H9 (cell line): ENCODE results near the gene TMEM229B. TPM values are rescaled to one million over a fixed set of nuclear protein-coding genes. Genes with fewer than 3 reads are reported as not detected.

ENCODE experiments used
- DNase-seq: peaks from one replicate; pipeline ENCODE4 v3.0.0-alpha.2; 2017
- H2AFZ ChIP-seq: one replicate; pipeline ENCODE4 v1.6.1; 2013; ENCODE audit warnings: mild to moderate bottlenecking, low read length, control low read depth, moderate library complexity
- H2AK5ac ChIP-seq: 2 replicates; pipeline ENCODE4 v1.6.1; 2013; ENCODE audit warnings: low read length, control low read depth, mixed read lengths; ENCODE audit not compliant: insufficient read length
- H2BK120ac ChIP-seq: one replicate; pipeline ENCODE4 v1.6.1; 2013; ENCODE audit warnings: low read depth, mild to moderate bottlenecking, low read length, control low read depth, inconsistent platforms; ENCODE audit not compliant: poor library complexity, severe bottlenecking
- H2BK12ac ChIP-seq: 2 replicates; pipeline ENCODE4 v1.6.1; 2013; ENCODE audit warnings: low read length, control low read depth, mixed read lengths, low read depth; ENCODE audit not compliant: insufficient read length
- H2BK15ac ChIP-seq: 2 replicates; pipeline ENCODE4 v1.6.1; 2013; ENCODE audit warnings: low read depth, low read length, control low read depth
- H2BK20ac ChIP-seq: one replicate; pipeline ENCODE4 v1.6.1; 2013; ENCODE audit warnings: low read depth, mild to moderate bottlenecking, low read length, control low read depth, inconsistent platforms; ENCODE audit not compliant: poor library complexity, severe bottlenecking
- H2BK5ac ChIP-seq: 2 replicates; pipeline ENCODE4 v1.6.1; 2013; ENCODE audit warnings: low read length, control low read depth, mixed read lengths; ENCODE audit not compliant: insufficient read length
- H3K14ac ChIP-seq: 2 replicates; pipeline ENCODE4 v1.6.1; 2013; ENCODE audit warnings: low read length, control low read depth; ENCODE audit not compliant: insufficient read depth
- H3K18ac ChIP-seq: 2 replicates; pipeline ENCODE4 v1.6.1; 2013; ENCODE audit warnings: low read depth, mild to moderate bottlenecking, mixed read lengths, low read length, control low read depth; ENCODE audit not compliant: insufficient read length
- H3K23ac ChIP-seq: 2 replicates; pipeline ENCODE4 v1.6.1; 2013; ENCODE audit warnings: low read length, control low read depth, mixed read lengths, low read depth; ENCODE audit not compliant: insufficient read length
- H3K23me2 ChIP-seq: 2 replicates; pipeline ENCODE4 v1.6.1; 2013; ENCODE audit warnings: low read depth, mild to moderate bottlenecking, mixed read lengths, low read length, control low read depth; ENCODE audit not compliant: insufficient read length, poor library complexity, severe bottlenecking
- H3K27ac ChIP-seq: 2 replicates; pipeline ENCODE4 v1.5.1; 2013; ENCODE audit warnings: low read length, control low read depth, mixed read lengths, low read depth; ENCODE audit not compliant: insufficient read length
- H3K27me3 ChIP-seq: 2 replicates; pipeline ENCODE4 v1.6.1; 2013; ENCODE audit warnings: low read length, control low read depth, inconsistent platforms; ENCODE audit not compliant: insufficient read depth
- H3K4ac ChIP-seq: 2 replicates; pipeline ENCODE4 v1.6.1; 2013; ENCODE audit warnings: low read depth, mild to moderate bottlenecking, control low read depth, inconsistent platforms, low read length, moderate library complexity
- H3K4me1 ChIP-seq: 2 replicates; pipeline ENCODE4 v1.6.1; 2013; ENCODE audit warnings: low read length, control low read depth, inconsistent platforms; ENCODE audit not compliant: insufficient read depth
- H3K4me2 ChIP-seq: 2 replicates; pipeline ENCODE4 v1.6.1; 2013; ENCODE audit warnings: low read length, control low read depth, mixed read lengths; ENCODE audit not compliant: insufficient read length, insufficient read depth
- H3K56ac ChIP-seq: 2 replicates; pipeline ENCODE4 v1.6.1; 2013; ENCODE audit warnings: low read depth, mild to moderate bottlenecking, mixed read lengths, low read length, control low read depth; ENCODE audit not compliant: insufficient read length
- H3K79me1 ChIP-seq: 2 replicates; pipeline ENCODE4 v1.6.1; 2013; ENCODE audit warnings: low read depth, mild to moderate bottlenecking, moderate library complexity, low read length, control low read depth, inconsistent platforms; ENCODE audit not compliant: insufficient read depth, poor library complexity, severe bottlenecking
- H3K79me2 ChIP-seq: 2 replicates; pipeline ENCODE4 v1.6.1; 2013; ENCODE audit warnings: low read length, control low read depth, inconsistent platforms; ENCODE audit not compliant: insufficient read depth
- H3K9ac ChIP-seq: 2 replicates; pipeline ENCODE4 v1.6.1; 2013; ENCODE audit warnings: low read length, control low read depth, mixed read lengths; ENCODE audit not compliant: insufficient read length; ENCODE audit errors: extremely low read depth
- H3K9me3 ChIP-seq: one replicate; pipeline ENCODE4 v1.6.1; 2013; ENCODE audit warnings: low read depth, low read length, inconsistent platforms; ENCODE audit not compliant: control insufficient read depth
- H3T11ph ChIP-seq: one replicate; pipeline ENCODE4 v1.6.1; 2013; ENCODE audit warnings: mild to moderate bottlenecking, low read length, control low read depth, inconsistent platforms
- H4K20me1 ChIP-seq: one replicate; pipeline ENCODE4 v1.6.1; 2013; ENCODE audit not compliant: control insufficient read depth, insufficient read length, insufficient read depth
- H4K5ac ChIP-seq: 2 replicates; pipeline ENCODE4 v1.6.1; 2013; ENCODE audit warnings: low read depth, mild to moderate bottlenecking, mixed read lengths, low read length, control low read depth; ENCODE audit not compliant: insufficient read length
- H4K8ac ChIP-seq: replicated peaks from 2 replicates; pipeline ENCODE4 v1.6.1; 2013; ENCODE audit warnings: low read length, control low read depth, mixed read lengths, low read depth; ENCODE audit not compliant: insufficient read length
- H4K91ac ChIP-seq: 2 replicates; pipeline ENCODE4 v1.6.1; 2013; ENCODE audit warnings: low read depth, mild to moderate bottlenecking, moderate library complexity, mixed read lengths, low read length, control low read depth; ENCODE audit not compliant: insufficient read length
- H3K27ac Mint-ChIP-seq, 3 experiments: 2 replicates in 2 of 3; 3 replicates in 1 of 3; pipeline ENCODE4 v1.8.0; 2020 to 2021; ENCODE audit warnings: mixed read lengths in 3 of 3, mild to moderate bottlenecking in 1 of 3, moderate library complexity in 1 of 3
- H3K27me3 Mint-ChIP-seq: 2 replicates; pipeline ENCODE4 v1.8.0; 2021; ENCODE audit warnings: low read depth, mild to moderate bottlenecking, moderate library complexity, mixed read lengths
- H3K36me3 Mint-ChIP-seq, 3 experiments: 2 replicates in 2 of 3; 3 replicates in 1 of 3; pipeline ENCODE4 v1.8.0; 2020 to 2021; ENCODE audit warnings: low read depth in 3 of 3, mixed read lengths in 3 of 3; ENCODE audit not compliant: insufficient read depth in 1 of 3
- H3K4me1 Mint-ChIP-seq, 2 experiments: 2 replicates each; pipeline ENCODE4 v1.8.0; 2020; ENCODE audit warnings: mixed read lengths in 2 of 2
- H3K4me3 Mint-ChIP-seq, 2 experiments: 2 replicates in 1 of 2; 3 replicates in 1 of 2; pipeline ENCODE4 v1.8.0; 2020 to 2021; ENCODE audit warnings: mild to moderate bottlenecking in 2 of 2, mixed read lengths in 2 of 2, moderate library complexity in 1 of 2
- H3K9me3 Mint-ChIP-seq, 2 experiments: 2 replicates in 1 of 2; 3 replicates in 1 of 2; pipeline ENCODE4 v1.8.0; 2020; ENCODE audit warnings: mild to moderate bottlenecking in 2 of 2, mixed read lengths in 2 of 2, moderate library complexity in 1 of 2
- WGBS: extraction: QIAGEN DNeasy Blood & Tissue Kit; methylation state at CpG from one replicate; pipeline ENCODE4 v1.1.7; 2013; ENCODE audit warnings: missing lambda C conversion rate, low lambda C conversion rate, mixed read lengths; ENCODE audit not compliant: insufficient read length; ENCODE audit errors: extremely low coverage; 5-methylcytosine and 5-hydroxymethylcytosine counted together
- total RNA-seq: library from RNA; stranded (reverse); gene quantifications from 2 replicates; pipeline ENCODE4 v1.2.1, GENCODE V29; 2021
- TF ChIP-seq, protein P1 (sequence below): fragments of 200-600 bp; sonication (generic); conservative IDR thresholded peaks from 3 replicates; pipeline ENCODE4 v1.8.0; 2021; ENCODE audit warnings: antibody characterized with exemption, mild to moderate bottlenecking

Gene TMEM229B
- total RNA-seq, 1 experiment from 2014 or later = 0.24 TPM

DNA sequence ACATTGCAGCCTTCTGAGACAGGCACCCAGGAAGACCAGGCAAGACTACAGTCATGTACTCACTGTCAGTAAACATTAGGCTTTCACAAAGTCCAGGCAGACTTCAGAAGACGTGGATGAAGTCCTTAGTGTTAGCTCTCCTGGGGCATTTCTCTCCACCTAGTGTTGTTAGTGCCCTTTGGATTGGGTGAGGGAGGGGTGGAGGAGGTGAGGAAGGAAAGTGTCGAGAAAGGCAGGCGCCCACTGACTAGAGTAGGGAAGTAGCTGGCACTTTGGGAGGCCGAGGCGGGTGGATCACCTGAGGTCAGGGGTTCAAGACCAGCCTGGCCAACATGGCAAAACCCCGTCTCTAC is 20.2 kb downstream of the TMEM229B start:
- H3K9ac ChIP-seq = no peak overlapping the region
- H4K5ac ChIP-seq = no peak overlapping the region
- H3K79me1 ChIP-seq = no peaks in the 10 kb centered on the region
- H3T11ph ChIP-seq = no peak overlapping the region
- H2AK5ac ChIP-seq = no peak overlapping the region
- H3K56ac ChIP-seq = no peak overlapping the region
- no peak overlapping the region; a peak in 1 of 7 replicates for H3K27ac Mint-ChIP-seq
- H3K4me2 ChIP-seq = no peak overlapping the region
- peaks cover 11 to 20% of the 10 kb centered on the region in 2 experiments for H3K4me1 Mint-ChIP-seq
- H3K27ac ChIP-seq = no peak overlapping the region
- H2BK20ac ChIP-seq = no peak overlapping the region
- H2BK120ac ChIP-seq = no peak overlapping the region
- no peaks in the 10 kb centered on the region for H3K9me3 Mint-ChIP-seq
- no peak overlapping the region for H3K18ac ChIP-seq
- no peaks in the 10 kb centered on the region for H3K23me2 ChIP-seq
- no peaks in the 10 kb centered on the region for H4K20me1 ChIP-seq
- H3K4me3 Mint-ChIP-seq = no peak overlapping the region
- H3K14ac ChIP-seq = no peak overlapping the region
- no peak overlapping the region for H4K8ac ChIP-seq
- no peaks in the 10 kb centered on the region for H3K4me1 ChIP-seq
- H3K23ac ChIP-seq = no peak overlapping the region
- H2AFZ ChIP-seq = no peak overlapping the region
- H3K9me3 ChIP-seq = no peaks in the 10 kb centered on the region
- WGBS = no CpG with 5 or more reads among the region's 6 CpGs
- H2BK15ac ChIP-seq = no peak overlapping the region
- no peaks in the 10 kb centered on the region for H3K36me3 Mint-ChIP-seq
- no peaks in the 10 kb centered on the region for H3K27me3 ChIP-seq
- no peak for DNase-seq
- no peak overlapping the region for H4K91ac ChIP-seq
- H2BK5ac ChIP-seq = no peak overlapping the region
- no peaks in the 10 kb centered on the region; the same call in 1 of the 2 replicates for H3K27me3 Mint-ChIP-seq
- no peak overlapping the region for H2BK12ac ChIP-seq
- TF ChIP-seq, protein P1, sequence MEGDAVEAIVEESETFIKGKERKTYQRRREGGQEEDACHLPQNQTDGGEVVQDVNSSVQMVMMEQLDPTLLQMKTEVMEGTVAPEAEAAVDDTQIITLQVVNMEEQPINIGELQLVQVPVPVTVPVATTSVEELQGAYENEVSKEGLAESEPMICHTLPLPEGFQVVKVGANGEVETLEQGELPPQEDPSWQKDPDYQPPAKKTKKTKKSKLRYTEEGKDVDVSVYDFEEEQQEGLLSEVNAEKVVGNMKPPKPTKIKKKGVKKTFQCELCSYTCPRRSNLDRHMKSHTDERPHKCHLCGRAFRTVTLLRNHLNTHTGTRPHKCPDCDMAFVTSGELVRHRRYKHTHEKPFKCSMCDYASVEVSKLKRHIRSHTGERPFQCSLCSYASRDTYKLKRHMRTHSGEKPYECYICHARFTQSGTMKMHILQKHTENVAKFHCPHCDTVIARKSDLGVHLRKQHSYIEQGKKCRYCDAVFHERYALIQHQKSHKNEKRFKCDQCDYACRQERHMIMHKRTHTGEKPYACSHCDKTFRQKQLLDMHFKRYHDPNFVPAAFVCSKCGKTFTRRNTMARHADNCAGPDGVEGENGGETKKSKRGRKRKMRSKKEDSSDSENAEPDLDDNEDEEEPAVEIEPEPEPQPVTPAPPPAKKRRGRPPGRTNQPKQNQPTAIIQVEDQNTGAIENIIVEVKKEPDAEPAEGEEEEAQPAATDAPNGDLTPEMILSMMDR = no peak
- no peaks in the 10 kb centered on the region for H3K79me2 ChIP-seq
- H3K4ac ChIP-seq = no peak overlapping the region
